Keratinocyte (primary cell): ENCODE measurements around the gene IL23A.

Experiments
- CTCF ChIP-seq, 3 experiments: IDR thresholded peaks in 1 of 3; conservative IDR thresholded peaks in 1 of 3; optimal IDR thresholded peaks in 1 of 3; 2 replicates in 2 of 3; 3 replicates in 1 of 3; pipeline versions ENCODE3 to v1.5.1; 2011; ENCODE audit warnings: low read length in 3 of 3, mild to moderate bottlenecking in 3 of 3, moderate library complexity in 2 of 3, control low read depth in 1 of 3, inconsistent platforms in 1 of 3; ENCODE audit not compliant: insufficient read depth in 2 of 3; ENCODE audit errors: extremely low read depth in 1 of 3
- EZH2 ChIP-seq: IDR thresholded peaks from one replicate; pipeline ENCODE4 v1.6.1; 2012; ENCODE audit warnings: inconsistent platforms, mild to moderate bottlenecking, low read length, moderate library complexity

- TF ChIP-seq CTCF (optimal IDR thresholded peaks at IDR 0.05 in 1 of 3, IDR thresholded peaks at IDR 0.05 in 1 of 3, conservative IDR thresholded peaks at IDR 0.05 in 1 of 3; ENCODE audit: extremely low read depth in 1 of 3, insufficient read depth in 2 of 3, low read length in 3 of 3): no peak
- TF ChIP-seq EZH2: no peak
Observed at GRCh38 chr12:56330936-56331490, 7.7 kb upstream of the IL23A start.
